Astrocyte (in vitro differentiated cells and primary cell): ENCODE measurements around the gene DOK6. TPM values are rescaled to one million over a fixed set of nuclear protein-coding genes. Genes with fewer than 3 reads are reported as not detected.

Experiments used
- DNase-seq: peaks from one replicate; pipeline ENCODE4 v3.0.0-alpha.2; 2010; ENCODE audit warnings: low read depth
- FAIRE-seq: peaks from 2 replicates; lab custom pipeline; 2011; peaks lifted over from hg19 to GRCh38; lab: Jason Lieb, UNC
- H2AFZ ChIP-seq: 2 replicates; pipeline ENCODE4 v1.6.0; 2012; ENCODE audit warnings: low read depth, low read length, inconsistent platforms
- H3K27ac ChIP-seq: 2 replicates; pipeline ENCODE4 v1.5.1; 2011; ENCODE audit warnings: low read depth, low read length, inconsistent platforms
- H3K27me3 ChIP-seq: 2 replicates; pipeline ENCODE4 v1.6.0; 2011; ENCODE audit warnings: low read length, inconsistent platforms; ENCODE audit not compliant: insufficient read depth
- H3K36me3 ChIP-seq: 2 replicates; pipeline ENCODE4 v1.5.1; 2011; ENCODE audit warnings: low read length, inconsistent platforms; ENCODE audit not compliant: insufficient read depth
- H3K4me1 ChIP-seq: 2 replicates; pipeline ENCODE4 v1.5.1; 2011; ENCODE audit warnings: low read length, inconsistent platforms; ENCODE audit not compliant: insufficient read depth
- H3K4me2 ChIP-seq: 2 replicates; pipeline ENCODE4 v1.6.0; 2012; ENCODE audit warnings: low read length, inconsistent platforms
- H3K4me3 ChIP-seq: 2 replicates; pipeline ENCODE4 v1.5.1; 2011; ENCODE audit warnings: low read depth, mild to moderate bottlenecking, low read length, inconsistent platforms; ENCODE audit not compliant: insufficient read depth
- H3K79me2 ChIP-seq: 2 replicates; pipeline ENCODE4 v1.6.0; 2012; ENCODE audit warnings: mild to moderate bottlenecking, low read length, inconsistent platforms; ENCODE audit not compliant: insufficient read depth
- H3K9ac ChIP-seq: 2 replicates; pipeline ENCODE4 v1.6.0; 2012; ENCODE audit warnings: mild to moderate bottlenecking, low read length, inconsistent platforms
- H3K9me3 ChIP-seq: 2 replicates; pipeline ENCODE4 v1.5.1; 2012; ENCODE audit warnings: low read depth, mild to moderate bottlenecking, low read length, inconsistent platforms; ENCODE audit not compliant: insufficient read depth
- H4K20me1 ChIP-seq: 2 replicates; pipeline ENCODE4 v1.6.0; 2012; ENCODE audit warnings: low read length, inconsistent platforms; ENCODE audit not compliant: insufficient read depth
- H3K27ac Mint-ChIP-seq: one replicate; pipeline ENCODE4 v1.8.0; 2021; ENCODE audit warnings: mild to moderate bottlenecking, mixed read lengths; ENCODE audit not compliant: unreplicated experiment
- H3K27me3 Mint-ChIP-seq: one replicate; pipeline ENCODE4 v1.8.0; 2021; ENCODE audit warnings: low read depth, mixed read lengths; ENCODE audit not compliant: unreplicated experiment
- H3K36me3 Mint-ChIP-seq: one replicate; pipeline ENCODE4 v1.8.0; 2021; ENCODE audit warnings: low read depth, mixed read lengths; ENCODE audit not compliant: unreplicated experiment
- H3K4me1 Mint-ChIP-seq: one replicate; pipeline ENCODE4 v1.8.0; 2021; ENCODE audit warnings: low read depth, mixed read lengths; ENCODE audit not compliant: unreplicated experiment
- H3K4me3 Mint-ChIP-seq: one replicate; pipeline ENCODE4 v1.8.0; 2021; ENCODE audit warnings: mild to moderate bottlenecking, moderate library complexity, mixed read lengths; ENCODE audit not compliant: unreplicated experiment
- H3K9me3 Mint-ChIP-seq: one replicate; pipeline ENCODE4 v1.8.0; 2021; ENCODE audit warnings: mild to moderate bottlenecking, mixed read lengths; ENCODE audit not compliant: unreplicated experiment
- EZH2 ChIP-seq: IDR thresholded peaks from 2 replicates; pipeline ENCODE4 v1.6.1; 2012; ENCODE audit warnings: mild to moderate bottlenecking, low read length, inconsistent platforms; ENCODE audit not compliant: insufficient read depth
- total RNA-seq: library from RNA; stranded (reverse); gene quantifications from 2 replicates; pipeline ENCODE4 v1.2.1, GENCODE V29; 2021
- TF ChIP-seq, protein P1 (sequence below): IDR thresholded peaks from 2 replicates; pipeline ENCODE4 v1.5.1; 2011; ENCODE audit warnings: low read depth, mild to moderate bottlenecking, inconsistent platforms, low read length, moderate library complexity; ENCODE audit not compliant: insufficient read depth

DOK6 gene
- total RNA-seq, 1 donor from 2014 or later: 2.9 TPM

DNA sequence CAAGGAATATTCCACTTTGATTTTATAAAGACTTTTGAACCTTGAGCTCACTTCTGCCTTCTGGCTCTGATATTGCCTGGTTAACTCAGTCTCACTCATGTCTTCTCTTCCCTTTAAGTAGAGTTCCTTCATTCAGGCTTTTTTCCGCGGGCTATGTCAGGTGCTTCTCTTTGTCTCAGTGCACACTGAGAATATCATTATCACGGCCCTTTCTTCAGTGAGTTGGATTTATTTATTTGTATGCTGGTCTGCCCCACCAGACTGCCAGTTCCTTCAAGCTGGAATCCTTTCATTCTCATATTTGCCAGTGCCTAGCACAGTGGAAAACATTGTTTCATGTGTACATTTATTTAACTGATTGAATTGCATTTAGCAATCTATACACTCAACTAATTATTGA, 136.5 kb downstream of the DOK6 start:
- H3K4me3 ChIP-seq: no peak overlapping the region
- H3K27me3 ChIP-seq: no peaks in the 10 kb centered on the region
- no peaks in the 10 kb centered on the region for H3K9me3 ChIP-seq
- H3K79me2 ChIP-seq: no peaks in the 10 kb centered on the region
- no peak overlapping the region for H2AFZ ChIP-seq
- H3K36me3 ChIP-seq: no peaks in the 10 kb centered on the region
- TF ChIP-seq, protein P1, sequence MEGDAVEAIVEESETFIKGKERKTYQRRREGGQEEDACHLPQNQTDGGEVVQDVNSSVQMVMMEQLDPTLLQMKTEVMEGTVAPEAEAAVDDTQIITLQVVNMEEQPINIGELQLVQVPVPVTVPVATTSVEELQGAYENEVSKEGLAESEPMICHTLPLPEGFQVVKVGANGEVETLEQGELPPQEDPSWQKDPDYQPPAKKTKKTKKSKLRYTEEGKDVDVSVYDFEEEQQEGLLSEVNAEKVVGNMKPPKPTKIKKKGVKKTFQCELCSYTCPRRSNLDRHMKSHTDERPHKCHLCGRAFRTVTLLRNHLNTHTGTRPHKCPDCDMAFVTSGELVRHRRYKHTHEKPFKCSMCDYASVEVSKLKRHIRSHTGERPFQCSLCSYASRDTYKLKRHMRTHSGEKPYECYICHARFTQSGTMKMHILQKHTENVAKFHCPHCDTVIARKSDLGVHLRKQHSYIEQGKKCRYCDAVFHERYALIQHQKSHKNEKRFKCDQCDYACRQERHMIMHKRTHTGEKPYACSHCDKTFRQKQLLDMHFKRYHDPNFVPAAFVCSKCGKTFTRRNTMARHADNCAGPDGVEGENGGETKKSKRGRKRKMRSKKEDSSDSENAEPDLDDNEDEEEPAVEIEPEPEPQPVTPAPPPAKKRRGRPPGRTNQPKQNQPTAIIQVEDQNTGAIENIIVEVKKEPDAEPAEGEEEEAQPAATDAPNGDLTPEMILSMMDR: no peak
- TF ChIP-seq EZH2: no peak
- FAIRE-seq (no peak), DNase-seq (no peak)
- Mint-ChIP-seq H3K27me3 (no peaks in the 10 kb centered on the region), H3K9me3 (no peaks in the 10 kb centered on the region), H3K27ac (no peak overlapping the region), H3K4me1 (no peaks in the 10 kb centered on the region), H3K36me3 (no peaks in the 10 kb centered on the region), H3K4me3 (no peak overlapping the region)
- no peak overlapping the region for H3K9ac ChIP-seq
- no peak overlapping the region for H3K4me2 ChIP-seq
- no peaks in the 10 kb centered on the region for H3K4me1 ChIP-seq
- no peak overlapping the region for H3K27ac ChIP-seq
- H4K20me1 ChIP-seq: no peaks in the 10 kb centered on the region

DNA sequence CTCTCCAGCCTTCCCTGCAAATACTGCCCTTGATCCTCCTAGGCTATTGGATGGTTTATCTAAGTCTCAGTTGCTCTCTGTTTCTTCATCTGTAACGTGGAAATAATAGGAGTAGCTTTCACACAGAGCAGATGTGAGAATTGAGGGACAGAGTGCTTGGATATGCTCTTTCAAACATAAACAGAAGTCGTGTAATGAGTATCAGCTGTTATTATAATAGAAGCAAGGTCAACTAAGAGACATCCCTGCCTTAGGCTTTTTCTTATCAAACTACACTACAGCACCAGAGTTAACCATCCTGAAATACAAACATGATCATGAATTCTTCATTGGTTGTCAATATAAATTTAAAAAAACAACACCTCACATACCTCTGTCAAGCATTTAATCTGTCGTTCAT, 138.2 kb downstream of the DOK6 start:
- H3K27ac Mint-ChIP-seq: no peak overlapping the region
- Histone ChIP-seq H3K9me3 (no peaks in the 10 kb centered on the region), H3K36me3 (no peaks in the 10 kb centered on the region), H3K9ac (no peak overlapping the region), H4K20me1 (no peaks in the 10 kb centered on the region), H3K4me3 (no peak overlapping the region), H3K4me1 (no peaks in the 10 kb centered on the region), H3K79me2 (no peaks in the 10 kb centered on the region), H2AFZ (no peak overlapping the region), H3K27me3 (no peaks in the 10 kb centered on the region), H3K27ac (no peak overlapping the region), H3K4me2 (no peak overlapping the region)
- no peaks in the 10 kb centered on the region for H3K9me3 Mint-ChIP-seq
- TF ChIP-seq, protein P1: no peak
- TF ChIP-seq EZH2: no peak
- H3K27me3 Mint-ChIP-seq: no peaks in the 10 kb centered on the region
- no peak overlapping the region for H3K4me3 Mint-ChIP-seq
- DNase-seq (no peak), FAIRE-seq (no peak)
- no peaks in the 10 kb centered on the region for H3K4me1 Mint-ChIP-seq
- H3K36me3 Mint-ChIP-seq: no peaks in the 10 kb centered on the region

DNA sequence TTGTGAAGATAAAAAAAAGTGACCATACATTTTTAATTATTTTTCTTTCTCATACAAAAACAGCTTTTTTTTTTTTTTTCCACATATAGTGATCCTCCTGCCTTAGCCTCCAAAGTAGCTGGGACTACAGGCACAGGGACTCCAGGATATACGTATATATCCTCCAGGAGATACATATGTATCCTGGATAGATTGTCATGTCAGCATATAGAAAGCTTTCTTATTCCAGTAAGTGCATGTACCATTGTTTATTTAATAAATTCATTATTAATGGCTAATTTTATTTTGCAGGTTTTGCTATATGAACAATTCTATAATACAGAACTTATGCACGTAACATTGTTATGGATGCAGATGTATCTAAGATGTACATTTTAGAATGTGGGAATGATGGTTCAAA, 138.7 kb downstream of the DOK6 start:
- Histone ChIP-seq H3K27ac (no peak overlapping the region), H3K4me1 (no peaks in the 10 kb centered on the region), H3K9ac (no peak overlapping the region), H3K79me2 (no peaks in the 10 kb centered on the region), H3K36me3 (no peaks in the 10 kb centered on the region), H3K4me3 (no peak overlapping the region), H4K20me1 (no peaks in the 10 kb centered on the region), H3K9me3 (no peaks in the 10 kb centered on the region), H3K4me2 (no peak overlapping the region), H2AFZ (no peak overlapping the region), H3K27me3 (no peaks in the 10 kb centered on the region)
- no peaks in the 10 kb centered on the region for H3K9me3 Mint-ChIP-seq
- TF ChIP-seq, protein P1: no peak
- TF ChIP-seq EZH2: no peak
- H3K4me1 Mint-ChIP-seq: no peaks in the 10 kb centered on the region
- no peaks in the 10 kb centered on the region for H3K27me3 Mint-ChIP-seq
- FAIRE-seq: no peak
- no peak overlapping the region for H3K27ac Mint-ChIP-seq
- H3K36me3 Mint-ChIP-seq: no peaks in the 10 kb centered on the region
- DNase-seq: no peak
- no peak overlapping the region for H3K4me3 Mint-ChIP-seq
